K562 (cell line): ENCODE data around the gene IGF2BP3.

Experiments
- LEF1 ChIP-seq: fragments of 450-650 bp; IDR thresholded peaks from 2 replicates; pipeline ENCODE4 v1.6.1; 2016; ENCODE audit warnings: mild to moderate bottlenecking
- MTA3 ChIP-seq: fragments of 450-650 bp; formaldehyde crosslinking; IDR thresholded peaks from 2 replicates; pipeline ENCODE4 v1.6.1; 2017; ENCODE audit warnings: mild to moderate bottlenecking, borderline replicate concordance
- SIN3A ChIP-seq, 2 experiments: fragments of 150-350 bp in 1 of 2; IDR thresholded peaks; 2 replicates each; pipeline ENCODE4 v1.6.1; 2011 to 2016; ENCODE audit warnings: borderline replicate concordance in 2 of 2, low read depth in 2 of 2, low read length in 2 of 2, mild to moderate bottlenecking in 2 of 2, moderate library complexity in 2 of 2; ENCODE audit not compliant: control insufficient read depth in 1 of 2
- TCF7 ChIP-seq: sonication (generic); IDR thresholded peaks from 2 replicates; pipeline ENCODE4 v1.6.1; 2016; ENCODE audit warnings: antibody characterized with exemption, borderline replicate concordance
- TF ChIP-seq, protein P1 (sequence below), 3 experiments: IDR thresholded peaks in 2 of 3; conservative IDR thresholded peaks in 1 of 3; 2 replicates each; pipeline ENCODE4 v1.5.1; 2011 to 2012; ENCODE audit warnings: low read length in 3 of 3, mild to moderate bottlenecking in 3 of 3, control low read depth in 2 of 3, improper control_type of control experiment in 1 of 3, inconsistent platforms in 1 of 3, low read depth in 1 of 3, mixed read lengths in 1 of 3, moderate library complexity in 1 of 3; ENCODE audit not compliant: insufficient read depth in 2 of 3
- TF ChIP-seq, protein P2 (sequence below): sonication (generic); formaldehyde crosslinking; IDR thresholded peaks from 2 replicates; pipeline ENCODE4 v1.8.0; 2022; ENCODE audit warnings: mild to moderate bottlenecking, missing genetic modification reagents, borderline replicate concordance

DNA sequence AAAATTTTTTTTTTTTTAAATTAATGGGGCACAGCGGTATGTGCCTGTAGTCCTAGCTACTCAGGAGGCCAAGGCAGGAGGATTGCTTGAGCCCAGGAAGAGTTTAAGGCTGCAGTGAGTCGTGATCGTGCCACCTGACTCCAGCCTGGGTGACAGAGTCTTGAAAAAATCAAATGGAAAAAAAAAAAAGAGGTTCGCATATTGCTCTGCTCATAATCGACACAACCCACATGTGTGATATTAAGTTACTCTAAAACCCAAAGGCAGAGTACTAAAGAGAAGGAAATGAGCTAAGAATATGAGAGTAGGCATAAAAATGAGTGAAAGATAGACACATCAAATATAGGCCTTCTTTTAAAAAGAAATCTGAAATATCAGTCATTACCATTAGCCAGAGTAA, 66.3 kb downstream of the IGF2BP3 start:
- no peak for TF ChIP-seq MTA3
- no peak for TF ChIP-seq LEF1
- TF ChIP-seq, protein P1, sequence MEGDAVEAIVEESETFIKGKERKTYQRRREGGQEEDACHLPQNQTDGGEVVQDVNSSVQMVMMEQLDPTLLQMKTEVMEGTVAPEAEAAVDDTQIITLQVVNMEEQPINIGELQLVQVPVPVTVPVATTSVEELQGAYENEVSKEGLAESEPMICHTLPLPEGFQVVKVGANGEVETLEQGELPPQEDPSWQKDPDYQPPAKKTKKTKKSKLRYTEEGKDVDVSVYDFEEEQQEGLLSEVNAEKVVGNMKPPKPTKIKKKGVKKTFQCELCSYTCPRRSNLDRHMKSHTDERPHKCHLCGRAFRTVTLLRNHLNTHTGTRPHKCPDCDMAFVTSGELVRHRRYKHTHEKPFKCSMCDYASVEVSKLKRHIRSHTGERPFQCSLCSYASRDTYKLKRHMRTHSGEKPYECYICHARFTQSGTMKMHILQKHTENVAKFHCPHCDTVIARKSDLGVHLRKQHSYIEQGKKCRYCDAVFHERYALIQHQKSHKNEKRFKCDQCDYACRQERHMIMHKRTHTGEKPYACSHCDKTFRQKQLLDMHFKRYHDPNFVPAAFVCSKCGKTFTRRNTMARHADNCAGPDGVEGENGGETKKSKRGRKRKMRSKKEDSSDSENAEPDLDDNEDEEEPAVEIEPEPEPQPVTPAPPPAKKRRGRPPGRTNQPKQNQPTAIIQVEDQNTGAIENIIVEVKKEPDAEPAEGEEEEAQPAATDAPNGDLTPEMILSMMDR (IDR thresholded peaks at IDR 0.05 in 2 of 3, conservative IDR thresholded peaks at IDR 0.05 in 1 of 3; ENCODE audit: insufficient read depth in 2 of 3, low read depth in 1 of 3, low read length in 3 of 3), result no peak
- TF ChIP-seq SIN3A (IDR thresholded peaks at IDR 0.05; ENCODE audit: borderline replicate concordance in 2 of 2, control insufficient read depth in 1 of 2, low read depth in 2 of 2, low read length in 2 of 2), result no peak
- TF ChIP-seq TCF7, result no peak
- TF ChIP-seq, protein P2, sequence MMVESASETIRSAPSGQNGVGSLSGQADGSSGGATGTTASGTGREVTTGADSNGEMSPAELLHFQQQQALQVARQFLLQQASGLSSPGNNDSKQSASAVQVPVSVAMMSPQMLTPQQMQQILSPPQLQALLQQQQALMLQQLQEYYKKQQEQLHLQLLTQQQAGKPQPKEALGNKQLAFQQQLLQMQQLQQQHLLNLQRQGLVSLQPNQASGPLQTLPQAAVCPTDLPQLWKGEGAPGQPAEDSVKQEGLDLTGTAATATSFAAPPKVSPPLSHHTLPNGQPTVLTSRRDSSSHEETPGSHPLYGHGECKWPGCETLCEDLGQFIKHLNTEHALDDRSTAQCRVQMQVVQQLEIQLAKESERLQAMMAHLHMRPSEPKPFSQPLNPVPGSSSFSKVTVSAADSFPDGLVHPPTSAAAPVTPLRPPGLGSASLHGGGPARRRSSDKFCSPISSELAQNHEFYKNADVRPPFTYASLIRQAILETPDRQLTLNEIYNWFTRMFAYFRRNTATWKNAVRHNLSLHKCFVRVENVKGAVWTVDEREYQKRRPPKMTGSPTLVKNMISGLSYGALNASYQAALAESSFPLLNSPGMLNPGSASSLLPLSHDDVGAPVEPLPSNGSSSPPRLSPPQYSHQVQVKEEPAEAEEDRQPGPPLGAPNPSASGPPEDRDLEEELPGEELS, result no peak
